ENCODE data around the gene IFIT2.
"Not testable (repeated sequence)": the region's sequence is repeated elsewhere in the genome, so short reads cannot be mapped to it uniquely, and the experiment has no call there.

DNA sequence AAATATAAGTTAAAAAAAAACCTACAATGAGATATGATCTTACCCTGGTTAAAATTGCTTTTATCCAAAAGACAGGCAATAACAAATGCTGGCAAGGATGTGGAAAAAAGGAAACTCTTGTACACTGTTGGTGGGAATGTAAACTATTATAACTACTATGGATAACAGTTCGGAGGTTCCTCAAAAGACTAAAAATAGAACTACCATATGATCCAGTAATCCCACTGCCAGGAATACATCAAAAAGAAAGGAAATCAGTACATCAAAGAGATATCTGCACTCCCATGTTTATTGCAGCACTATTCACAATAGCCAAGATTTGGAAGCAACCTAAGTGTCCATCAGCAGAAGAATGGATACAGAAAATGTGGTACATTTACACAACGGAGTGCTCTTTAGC lies 24.0 kb downstream of the IFIT2 start:
- TF ChIP-seq, protein P1, sequence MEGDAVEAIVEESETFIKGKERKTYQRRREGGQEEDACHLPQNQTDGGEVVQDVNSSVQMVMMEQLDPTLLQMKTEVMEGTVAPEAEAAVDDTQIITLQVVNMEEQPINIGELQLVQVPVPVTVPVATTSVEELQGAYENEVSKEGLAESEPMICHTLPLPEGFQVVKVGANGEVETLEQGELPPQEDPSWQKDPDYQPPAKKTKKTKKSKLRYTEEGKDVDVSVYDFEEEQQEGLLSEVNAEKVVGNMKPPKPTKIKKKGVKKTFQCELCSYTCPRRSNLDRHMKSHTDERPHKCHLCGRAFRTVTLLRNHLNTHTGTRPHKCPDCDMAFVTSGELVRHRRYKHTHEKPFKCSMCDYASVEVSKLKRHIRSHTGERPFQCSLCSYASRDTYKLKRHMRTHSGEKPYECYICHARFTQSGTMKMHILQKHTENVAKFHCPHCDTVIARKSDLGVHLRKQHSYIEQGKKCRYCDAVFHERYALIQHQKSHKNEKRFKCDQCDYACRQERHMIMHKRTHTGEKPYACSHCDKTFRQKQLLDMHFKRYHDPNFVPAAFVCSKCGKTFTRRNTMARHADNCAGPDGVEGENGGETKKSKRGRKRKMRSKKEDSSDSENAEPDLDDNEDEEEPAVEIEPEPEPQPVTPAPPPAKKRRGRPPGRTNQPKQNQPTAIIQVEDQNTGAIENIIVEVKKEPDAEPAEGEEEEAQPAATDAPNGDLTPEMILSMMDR (conservative IDR thresholded peaks at IDR 0.05; ENCODE audit: low read depth in 2 of 2) = not testable (repeated sequence)
- not testable (repeated sequence) for TF ChIP-seq POLR2AphosphoS5 (IDR thresholded peaks at IDR 0.05; ENCODE audit: low read depth); REST (IDR thresholded peaks at IDR 0.05; ENCODE audit: unreplicated experiment)

All from GM23338 (cell line).